Activated CD8-positive, alpha-beta T cell treated with anti-CD3 and anti-CD28 coated beads, Interleukin-2, amount 10 ng/mL, durations not matched to agents 7 days and 5 days (primary cell): ENCODE results near the gene NEU4. TPM values are rescaled to one million over a fixed set of nuclear protein-coding genes. Genes with fewer than 3 reads are reported as not detected.
A peak's percentile ranks its signal among the peaks of the same experiment; 100 is the strongest.
"Not testable (repeated sequence)": the region's sequence is repeated elsewhere in the genome, so short reads cannot be mapped to it uniquely, and the experiment has no call there.

Experiments
- ATAC-seq: fragments of 150-1000 bp; cut with Tn5 transposase; one replicate; pipeline ENCODE4 v1.10.0; 2021; ENCODE audit warnings: moderate library complexity
- CTCF ChIA-PET: fragments of 350-600 bp; sonication (Branson Sonifier 250); formaldehyde crosslinking; loops from one replicate; lab custom pipeline; 2021; ENCODE audit warnings: antibody characterized with exemption; lab: Charles Lee
- POLR2A ChIA-PET: fragments of 350-600 bp; sonication (Branson Sonifier 250); formaldehyde crosslinking; loops from one replicate; lab custom pipeline; 2021; ENCODE audit warnings: antibody characterized with exemption; lab: Charles Lee
- DNase-seq: peaks from one replicate; pipeline ENCODE4 v3.0.0-alpha.2; 2020
- H3K27ac Mint-ChIP-seq: one replicate; pipeline ENCODE4 v1.8.0; 2021; ENCODE audit warnings: mild to moderate bottlenecking, mixed read lengths
- H3K27me3 Mint-ChIP-seq: one replicate; pipeline ENCODE4 v1.8.0; 2021; ENCODE audit warnings: low read depth, mixed read lengths
- H3K36me3 Mint-ChIP-seq: one replicate; pipeline ENCODE4 v1.8.0; 2021; ENCODE audit warnings: low read depth, mixed read lengths
- H3K4me1 Mint-ChIP-seq: one replicate; pipeline ENCODE4 v1.8.0; 2021; ENCODE audit warnings: low read depth, mixed read lengths
- H3K4me3 Mint-ChIP-seq: one replicate; pipeline ENCODE4 v1.8.0; 2021; ENCODE audit warnings: mild to moderate bottlenecking, mixed read lengths
- H3K9me3 Mint-ChIP-seq: one replicate; pipeline ENCODE4 v1.8.0; 2022; ENCODE audit warnings: mixed read lengths; ENCODE audit not compliant: insufficient read depth
- total RNA-seq, 2 experiments: library from RNA; stranded (reverse); gene quantifications; one replicate each; pipeline ENCODE4 v1.2.3, GENCODE V29; 2021

Gene NEU4
- under 1 TPM; 0.31 to 0.45 TPM for total RNA-seq

- ChIA-PET CTCF (interaction anchor here (0.9 kb wide), 1 partner anchor 28 kb away, joined by 3 read pairs; no protein-coding TSS in a partner anchor), POLR2A (no interaction called here)
- Mint-ChIP-seq H3K27me3 (no peaks in the 10 kb centered on the region), H3K4me3 (no peak within 1 kb of the TSS), H3K9me3 (no peaks in the 10 kb centered on the region), H3K27ac (no peak within 1 kb of the TSS), H3K4me1 (peaks cover 16% of the 10 kb centered on the region), H3K36me3 (no peaks in the 10 kb centered on the region)
- ATAC-seq, result no peak
- DNase-seq, result no peak
These were observed at the start of gene NEU4 for GRCh38 chr2:241808721-241809382. Gene NEU4, plus strand, starts transcription at chr2:241809193. Its CDS starts 5,292 bp downstream, at chr2:241814485.

GRCh38 chr2:241759893-241760292, 49.1 kb upstream of the NEU4 start:
- H3K4me1 Mint-ChIP-seq, result peaks cover 25% of the 10 kb centered on the region
- ATAC-seq, H3K4me3 Mint-ChIP-seq, H3K9me3 Mint-ChIP-seq, H3K27me3 Mint-ChIP-seq, POLR2A ChIA-PET, H3K27ac Mint-ChIP-seq, CTCF ChIA-PET, DNase-seq: not testable (repeated sequence)
- H3K36me3 Mint-ChIP-seq, result peaks cover 23% of the 10 kb centered on the region

- no peaks in the 10 kb centered on the region for H3K9me3 Mint-ChIP-seq
- POLR2A ChIA-PET, result no interaction called here
- H3K27ac Mint-ChIP-seq, result no peak overlapping the region
- no peak overlapping the region for H3K4me3 Mint-ChIP-seq
- CTCF ChIA-PET, result interaction anchor here (1.2 kb wide), 1 partner anchor 13 kb away, joined by 4 read pairs; no protein-coding TSS in a partner anchor
- ATAC-seq, result no peak
- peaks cover 23% of the 10 kb centered on the region for H3K36me3 Mint-ChIP-seq
- no peak for DNase-seq
- H3K4me1 Mint-ChIP-seq, result peaks cover 25% of the 10 kb centered on the region
- no peaks in the 10 kb centered on the region for H3K27me3 Mint-ChIP-seq
These were observed 48.7 kb upstream of the NEU4 start for GRCh38 chr2:241760301-241760771.

- POLR2A ChIA-PET, result interaction anchor here (0.6 to 1.0 kb wide), 7 partner anchors 11 to 104 kb away, joined by 3 to 5 read pairs (median 4); no protein-coding TSS in a partner anchor
- H3K27me3 Mint-ChIP-seq, result no peaks in the 10 kb centered on the region
- H3K36me3 Mint-ChIP-seq, result peaks cover 23% of the 10 kb centered on the region
- no peaks in the 10 kb centered on the region for H3K9me3 Mint-ChIP-seq
- CTCF ChIA-PET, result interaction anchor here (0.6 to 1.7 kb wide), 6 partner anchors 22 to 116 kb away, joined by 3 to 4 read pairs (median 3); no protein-coding TSS in a partner anchor
- DNase-seq, result no peak
- peak overlapping the region; percentile 41 for H3K4me3 Mint-ChIP-seq
- peak; percentile 27 for ATAC-seq
- H3K4me1 Mint-ChIP-seq, result peaks cover 25% of the 10 kb centered on the region
- peak overlapping the region; percentile 87 for H3K27ac Mint-ChIP-seq
These were observed 46.6 kb upstream of the NEU4 start for GRCh38 chr2:241762321-241762932.

GRCh38 chr2:241762933-241763369, 46.0 kb upstream of the NEU4 start:
- Mint-ChIP-seq H3K4me3 (peak overlapping the region; percentile 41), H3K9me3 (no peaks in the 10 kb centered on the region), H3K27ac (peak overlapping the region; percentile 87), H3K27me3 (no peaks in the 10 kb centered on the region), H3K36me3 (peaks cover 21% of the 10 kb centered on the region), H3K4me1 (peaks cover 25% of the 10 kb centered on the region)
- peak; percentile 77 for DNase-seq
- ATAC-seq, result peak; percentile 69
- ChIA-PET CTCF (interaction anchor here (0.6 to 1.7 kb wide), 6 partner anchors 22 to 116 kb away, joined by 3 to 4 read pairs (median 3); no protein-coding TSS in a partner anchor), POLR2A (interaction anchor here (0.6 to 1.0 kb wide), 6 partner anchors 12 to 104 kb away, joined by 3 to 5 read pairs (median 4); no protein-coding TSS in a partner anchor)

GRCh38 chr2:241763551-241764274, 45.3 kb upstream of the NEU4 start:
- Mint-ChIP-seq H3K27me3 (no peaks in the 10 kb centered on the region), H3K9me3 (no peaks in the 10 kb centered on the region), H3K27ac (peak overlapping the region; percentile 87), H3K36me3 (peaks cover 19% of the 10 kb centered on the region), H3K4me3 (peak overlapping the region; percentile 15), H3K4me1 (peaks cover 25% of the 10 kb centered on the region)
- DNase-seq, result no peak
- POLR2A ChIA-PET, result interaction anchor here (0.9 to 1.0 kb wide), 4 partner anchors 13 to 103 kb away, joined by 3 to 4 read pairs (median 4); no protein-coding TSS in a partner anchor
- ATAC-seq, result no peak
- CTCF ChIA-PET, result interaction anchor here (1.1 to 1.6 kb wide), 3 partner anchors 25 to 41 kb away, joined by 3 to 4 read pairs (median 4); no protein-coding TSS in a partner anchor

- H3K4me1 Mint-ChIP-seq, result peaks cover 25% of the 10 kb centered on the region
- no peak for ATAC-seq
- peaks cover 14% of the 10 kb centered on the region for H3K36me3 Mint-ChIP-seq
- CTCF ChIA-PET, result interaction anchor here (1.0 to 1.5 kb wide), 2 partner anchors 41 to 114 kb away, joined by 3 to 4 read pairs; no protein-coding TSS in a partner anchor
- POLR2A ChIA-PET, result no interaction called here
- no peak for DNase-seq
- H3K9me3 Mint-ChIP-seq, result no peaks in the 10 kb centered on the region
- H3K4me3 Mint-ChIP-seq, result no peak overlapping the region
- no peak overlapping the region for H3K27ac Mint-ChIP-seq
- no peaks in the 10 kb centered on the region for H3K27me3 Mint-ChIP-seq
These were observed 44.4 kb upstream of the NEU4 start for GRCh38 chr2:241764275-241765241.

GRCh38 chr2:241767464-241768250, 41.3 kb upstream of the NEU4 start:
- ChIA-PET POLR2A (interaction anchor here (0.9 kb wide), 1 partner anchor 10 kb away, joined by 3 read pairs; no protein-coding TSS in a partner anchor), CTCF (no interaction called here)
- H3K27me3 Mint-ChIP-seq, result no peaks in the 10 kb centered on the region
- H3K4me1 Mint-ChIP-seq, result peaks cover 26% of the 10 kb centered on the region
- H3K4me3 Mint-ChIP-seq, result no peak overlapping the region
- no peak for DNase-seq
- no peak for ATAC-seq
- peaks cover 2% of the 10 kb centered on the region for H3K36me3 Mint-ChIP-seq
- no peak overlapping the region for H3K27ac Mint-ChIP-seq
- no peaks in the 10 kb centered on the region for H3K9me3 Mint-ChIP-seq

- Mint-ChIP-seq H3K4me3 (no peak overlapping the region), H3K36me3 (no peaks in the 10 kb centered on the region), H3K27ac (no peak overlapping the region), H3K9me3 (no peaks in the 10 kb centered on the region), H3K4me1 (peaks cover 21% of the 10 kb centered on the region), H3K27me3 (no peaks in the 10 kb centered on the region)
- ChIA-PET POLR2A (interaction anchor here (0.9 kb wide), 1 partner anchor 10 kb away, joined by 3 read pairs; no protein-coding TSS in a partner anchor), CTCF (no interaction called here)
- ATAC-seq (no peak), DNase-seq (no peak)
These were observed 40.7 kb upstream of the NEU4 start for GRCh38 chr2:241768251-241768711.

GRCh38 chr2:241768850-241769249, 40.1 kb upstream of the NEU4 start:
- H3K4me3 Mint-ChIP-seq, result no peak overlapping the region

More at GRCh38 chr2:241768850-241769249, 40.1 kb upstream of the NEU4 start:
- DNase-seq (no peak), ATAC-seq (no peak)
- Mint-ChIP-seq H3K4me1 (peaks cover 15% of the 10 kb centered on the region), H3K36me3 (no peaks in the 10 kb centered on the region), H3K27me3 (no peaks in the 10 kb centered on the region), H3K9me3 (no peaks in the 10 kb centered on the region), H3K27ac (no peak overlapping the region)
- CTCF ChIA-PET, result no interaction called here
- POLR2A ChIA-PET, result no interaction called here
